Left cardiac atrium (tissue), 4 donors: Measurements from ENCODE around the gene AUTS2. TPM values are rescaled to one million over a fixed set of nuclear protein-coding genes. Genes with fewer than 3 reads are reported as not detected.

Experiments used
- ATAC-seq, 2 donors: fragments of 200-7000 bp; cut with Tn5 transposase; one replicate each; pipeline ENCODE4 v1.9.1; 2020; ENCODE audit warnings: mild to moderate bottlenecking in 2 of 2, moderate library complexity in 2 of 2
- DNase-seq: peaks from one replicate; pipeline ENCODE4 v3.0.0-alpha.2; 2020
- intact Hi-C, 2 donors: fragments of 100-400 bp; cut with DNase I; formaldehyde crosslinking; loops; one replicate each; pipeline versions ENCODE4 v1.14.1 to v1.15.1; 2022 to 2023
- total RNA-seq, 2 donors: library from RNA; stranded (reverse); fragmentation: NEBNext Ultra II Directional; extraction: Animal tissue kit (Norgen Biotek cat#: 25700); gene quantifications; one replicate each; pipeline ENCODE4 v1.2.1, GENCODE V29; 2021
- donor health status: DM: no; HTN: yes; CAD: no.
- donor health status: DM: no; HTN: yes; CAD: no; lungs with severe emphysema.
- donor health status: DM: yes; HTN: yes; CAD: no.
- donor health status: Dilated cardiomyopathy.

AUTS2 gene
- total RNA-seq, 2 donors from 2014 or later = 10.5 to 15.2 TPM

GRCh38 chr7:70294211-70294911 lies 696.1 kb downstream of the AUTS2 start:
- ATAC-seq (no peak), DNase-seq (no peak)
- intact Hi-C loops = no loop called here

- ATAC-seq (no peak), DNase-seq (no peak)
- intact Hi-C loops = no loop called here
These were observed 700.7 kb downstream of the AUTS2 start for GRCh38 chr7:70298780-70299471.

- intact Hi-C loops = no loop called here
- DNase-seq = no peak
- ATAC-seq = no peak
These were observed 701.2 kb downstream of the AUTS2 start for GRCh38 chr7:70299472-70299807.

- DNase-seq (no peak), ATAC-seq (no peak)
- intact Hi-C loops = no loop called here
These were observed 703.5 kb downstream of the AUTS2 start for GRCh38 chr7:70301673-70302185.

- DNase-seq = no peak
- no peak for ATAC-seq
These were observed 705.0 kb downstream of the AUTS2 start for GRCh38 chr7:70303309-70303708.

GRCh38 chr7:70303780-70304179 lies 705.5 kb downstream of the AUTS2 start:
- no peak for ATAC-seq
- intact Hi-C loops = no loop called here
- DNase-seq = no peak

More at GRCh38 chr7:70303309-70303708, 705.0 kb downstream of the AUTS2 start:
- intact Hi-C loops = no loop called here

- intact Hi-C loops = no loop called here
- DNase-seq = no peak
- ATAC-seq = no peak
These were observed 707.9 kb downstream of the AUTS2 start for GRCh38 chr7:70306173-70306572.

GRCh38 chr7:70307544-70308106 lies 709.4 kb downstream of the AUTS2 start:
- no peak for ATAC-seq
- intact Hi-C loops = no loop called here
- DNase-seq = no peak

GRCh38 chr7:70312336-70312735 lies 714.1 kb downstream of the AUTS2 start:
- intact Hi-C loops = no loop called here
- DNase-seq (no peak), ATAC-seq (no peak)

GRCh38 chr7:70313271-70313670 lies 715.0 kb downstream of the AUTS2 start:
- DNase-seq (no peak), ATAC-seq (no peak)
- intact Hi-C loops = no loop called here

- intact Hi-C loops = no loop called here
- DNase-seq (no peak), ATAC-seq (no peak)
These were observed 715.4 kb downstream of the AUTS2 start for GRCh38 chr7:70313687-70314086.

GRCh38 chr7:70314221-70314620 lies 715.9 kb downstream of the AUTS2 start:
- ATAC-seq = no peak
- intact Hi-C loops = no loop called here
- DNase-seq = no peak

- ATAC-seq = no peak
- DNase-seq = peak; percentile 18
- intact Hi-C loops = no loop called here
These were observed 718.5 kb downstream of the AUTS2 start for GRCh38 chr7:70316745-70317144.

GRCh38 chr7:70317356-70317755 lies 719.1 kb downstream of the AUTS2 start:
- intact Hi-C loops = no loop called here
- ATAC-seq (peak in 1 of 2 donors; percentile 40), DNase-seq (no peak)

GRCh38 chr7:70318511-70318910 lies 720.2 kb downstream of the AUTS2 start:
- no peak for DNase-seq
- intact Hi-C loops = no loop called here
- no peak for ATAC-seq

- DNase-seq (no peak), ATAC-seq (no peak)
- intact Hi-C loops = no loop called here
These were observed 720.8 kb downstream of the AUTS2 start for GRCh38 chr7:70319057-70319456.

GRCh38 chr7:70321016-70321590 lies 722.8 kb downstream of the AUTS2 start:
- ATAC-seq = no peak
- intact Hi-C loops = no loop called here
- DNase-seq = no peak

- intact Hi-C loops = no loop called here
- ATAC-seq (no peak), DNase-seq (no peak)
These were observed 724.6 kb downstream of the AUTS2 start for GRCh38 chr7:70322856-70323255.

- intact Hi-C loops = no loop called here
- ATAC-seq (peak in 1 of 2 donors; percentile 58), DNase-seq (no peak)
These were observed 727.3 kb downstream of the AUTS2 start for GRCh38 chr7:70325509-70326101.

GRCh38 chr7:70334295-70334694 lies 736.0 kb downstream of the AUTS2 start:
- ATAC-seq = no peak
- no peak for DNase-seq
- intact Hi-C loops = no loop called here
